Diencephalon (tissue), 1 donor: ENCODE data around the gene TACC2. TPM values are rescaled to one million over a fixed set of nuclear protein-coding genes. Genes with fewer than 3 reads are reported as not detected.

Source experiments
- small RNA-seq: library from RNA; depleted of rRNA; stranded (forward); fragments of <200 nt; gene quantifications from one replicate; pipeline ENCODE3, GENCODE V24; 2014
- total RNA-seq: library from RNA; depleted of rRNA; stranded (reverse); fragments of >200 nt; gene quantifications from one replicate; pipeline ENCODE4 v1.2.3, GENCODE V29; 2014

Gene TACC2
- total RNA-seq: 21.2 TPM

DNA sequence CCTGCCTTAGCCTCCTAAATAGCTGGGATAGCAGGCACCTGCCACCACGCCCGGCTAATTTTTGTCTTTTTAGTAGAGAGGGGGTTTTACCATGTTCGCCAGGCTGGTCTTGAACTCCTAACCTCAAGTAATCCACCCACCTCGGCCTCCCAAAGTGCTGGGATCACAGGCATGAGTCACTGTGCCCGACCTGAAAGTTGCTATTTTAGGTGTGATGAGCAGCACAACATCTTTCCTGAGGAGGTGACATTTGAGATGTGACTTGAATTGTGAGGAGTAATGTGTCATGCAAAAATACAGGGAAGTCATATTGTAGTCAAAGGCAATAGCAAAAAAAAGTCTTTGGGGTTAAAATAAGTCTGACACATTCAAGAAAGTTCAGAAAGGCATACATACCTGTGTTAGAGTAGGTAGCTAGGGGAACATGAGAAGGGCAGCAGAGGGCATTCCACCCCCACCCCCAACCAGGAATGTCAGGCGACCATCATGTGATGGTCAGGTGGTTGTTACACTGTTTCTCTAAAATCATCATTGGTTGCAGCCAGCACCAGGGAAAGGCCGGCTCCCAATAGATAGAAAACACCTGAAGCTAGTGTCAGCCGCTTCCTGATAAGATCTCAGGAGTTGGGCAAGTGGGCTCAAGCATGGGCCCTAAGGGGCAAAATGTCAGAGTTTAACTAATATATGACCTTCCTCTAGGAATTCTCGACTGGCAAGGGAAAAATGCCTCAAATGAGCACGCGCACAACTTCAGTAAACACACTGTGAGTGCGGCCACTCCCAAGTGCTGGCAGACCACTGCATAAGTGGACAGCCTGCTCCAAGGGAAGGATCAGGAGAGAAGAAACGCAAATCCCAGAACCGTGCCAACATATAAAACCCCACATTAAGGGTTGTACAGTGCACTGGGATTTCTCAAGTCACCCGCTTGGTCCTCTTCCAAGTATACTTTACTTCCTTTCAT lies at the start of gene TACC2:
TACC2 (plus strand) TSS at position 803 of the 964 bp plus-strand sequence. CDS start 32,819 bp downstream, outside the sequence.

GRCh38 chr10:121974535-121975294 lies 14.2 kb upstream of the TACC2 start, which contains the start of gene NSMCE4A:
NSMCE4A (minus strand) TSS chr10:121975217; CDS start chr10:121975165, 52 bp downstream.

DNA sequence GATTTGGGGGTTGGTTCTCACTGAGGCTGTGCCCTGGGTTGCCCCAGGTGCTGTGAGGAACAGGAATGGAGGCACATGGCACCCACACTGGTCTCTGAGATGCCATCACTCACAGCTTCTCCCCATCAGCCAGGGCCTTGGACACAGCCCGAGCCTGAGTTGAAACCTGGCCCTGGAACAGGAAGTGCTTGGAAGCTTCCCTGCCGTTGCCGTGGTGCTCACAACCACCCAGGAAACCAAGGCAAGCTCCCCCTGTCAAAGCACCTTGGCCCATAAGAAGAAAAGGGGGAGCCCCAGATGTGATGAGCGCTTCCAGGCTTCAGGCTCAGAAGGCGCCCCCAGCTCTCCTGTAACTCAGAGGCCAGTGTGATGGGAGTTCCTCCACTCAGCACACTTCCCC lies 282.1 kb downstream of the TACC2 start, which contains the start of gene BTBD16:
BTBD16 (plus strand) TSS at position 221 of the 400 bp plus-strand sequence. CDS start 3,786 bp downstream, outside the sequence.

Small RNAs within 50 kb of the gene (small RNA-seq; reads per million reads assigned to genes)
- gene RF02219: not detected

Other genes with a start within 250 kb of the TACC2 start
- gene ATE1, start 61.1 kb upstream of the TACC2 start, total RNA-seq: 87.4 TPM
- gene NSMCE4A, start 13.9 kb upstream of the TACC2 start, total RNA-seq: 35.1 TPM